ENCODE measurements around the gene QPRT. TPM values are rescaled to one million over a fixed set of nuclear protein-coding genes. Genes with fewer than 3 reads are reported as not detected.

QPRT gene
- total RNA-seq, 1 donor from 2014 or later = 34.7 TPM

DNA sequence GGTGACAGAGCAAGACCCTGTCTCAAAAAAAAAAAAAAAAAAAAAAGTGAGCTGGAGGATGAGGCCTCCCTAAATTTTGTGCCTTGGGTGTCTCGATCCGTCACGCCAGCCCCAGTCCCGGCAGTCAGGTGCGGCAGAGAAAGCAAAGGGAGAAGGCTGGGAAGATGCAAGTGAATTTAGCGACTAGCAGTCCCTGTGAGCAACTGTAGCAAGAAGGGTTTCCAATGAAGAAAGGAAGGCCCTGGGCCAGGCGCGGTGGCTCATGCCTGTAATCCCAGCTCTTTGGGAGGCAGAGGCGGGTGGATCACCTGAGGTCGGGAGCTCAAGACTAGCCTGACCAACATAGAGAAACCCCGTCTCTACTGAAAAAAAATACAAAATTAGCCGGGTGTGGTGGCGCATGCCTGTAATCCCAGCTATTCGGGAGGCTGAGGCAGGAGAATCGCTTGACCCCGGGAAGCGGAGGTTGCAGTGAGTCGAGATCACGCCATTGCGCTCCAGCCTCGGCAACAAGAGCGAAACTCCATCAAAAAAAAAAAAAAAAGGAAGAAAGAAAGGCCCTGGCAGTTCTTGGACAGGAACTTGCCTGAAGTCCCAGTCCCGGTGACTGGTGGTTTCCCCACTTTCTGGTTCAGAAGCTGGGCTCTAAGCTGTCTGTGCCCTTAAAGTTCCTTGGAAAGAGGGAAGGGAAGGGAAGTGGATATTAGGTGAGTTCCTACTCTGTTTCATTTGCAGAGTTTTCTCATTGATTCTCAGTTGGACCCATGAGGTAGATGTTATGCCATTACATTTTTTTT, 1.8 kb upstream of the QPRT start:
- H3K9me3 Mint-ChIP-seq (ENCODE audit: unreplicated experiment) = no peaks in the 10 kb centered on the region
- no peaks in the 10 kb centered on the region for H3K36me3 Mint-ChIP-seq (ENCODE audit: unreplicated experiment)
- TF ChIP-seq, protein P1, sequence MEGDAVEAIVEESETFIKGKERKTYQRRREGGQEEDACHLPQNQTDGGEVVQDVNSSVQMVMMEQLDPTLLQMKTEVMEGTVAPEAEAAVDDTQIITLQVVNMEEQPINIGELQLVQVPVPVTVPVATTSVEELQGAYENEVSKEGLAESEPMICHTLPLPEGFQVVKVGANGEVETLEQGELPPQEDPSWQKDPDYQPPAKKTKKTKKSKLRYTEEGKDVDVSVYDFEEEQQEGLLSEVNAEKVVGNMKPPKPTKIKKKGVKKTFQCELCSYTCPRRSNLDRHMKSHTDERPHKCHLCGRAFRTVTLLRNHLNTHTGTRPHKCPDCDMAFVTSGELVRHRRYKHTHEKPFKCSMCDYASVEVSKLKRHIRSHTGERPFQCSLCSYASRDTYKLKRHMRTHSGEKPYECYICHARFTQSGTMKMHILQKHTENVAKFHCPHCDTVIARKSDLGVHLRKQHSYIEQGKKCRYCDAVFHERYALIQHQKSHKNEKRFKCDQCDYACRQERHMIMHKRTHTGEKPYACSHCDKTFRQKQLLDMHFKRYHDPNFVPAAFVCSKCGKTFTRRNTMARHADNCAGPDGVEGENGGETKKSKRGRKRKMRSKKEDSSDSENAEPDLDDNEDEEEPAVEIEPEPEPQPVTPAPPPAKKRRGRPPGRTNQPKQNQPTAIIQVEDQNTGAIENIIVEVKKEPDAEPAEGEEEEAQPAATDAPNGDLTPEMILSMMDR (IDR thresholded peaks at IDR 0.05; ENCODE audit: partially characterized antibody, unreplicated experiment) = no peak
- no peak overlapping the region for H3K27ac Mint-ChIP-seq (ENCODE audit: unreplicated experiment)
- H3K4me3 Mint-ChIP-seq (ENCODE audit: unreplicated experiment) = no peak overlapping the region
- peaks cover 8% of the 10 kb centered on the region for H3K4me1 Mint-ChIP-seq (ENCODE audit: low read depth, unreplicated experiment)
- no peaks in the 10 kb centered on the region for H3K27me3 Mint-ChIP-seq (ENCODE audit: unreplicated experiment)
- DNase-seq = no peak

DNA sequence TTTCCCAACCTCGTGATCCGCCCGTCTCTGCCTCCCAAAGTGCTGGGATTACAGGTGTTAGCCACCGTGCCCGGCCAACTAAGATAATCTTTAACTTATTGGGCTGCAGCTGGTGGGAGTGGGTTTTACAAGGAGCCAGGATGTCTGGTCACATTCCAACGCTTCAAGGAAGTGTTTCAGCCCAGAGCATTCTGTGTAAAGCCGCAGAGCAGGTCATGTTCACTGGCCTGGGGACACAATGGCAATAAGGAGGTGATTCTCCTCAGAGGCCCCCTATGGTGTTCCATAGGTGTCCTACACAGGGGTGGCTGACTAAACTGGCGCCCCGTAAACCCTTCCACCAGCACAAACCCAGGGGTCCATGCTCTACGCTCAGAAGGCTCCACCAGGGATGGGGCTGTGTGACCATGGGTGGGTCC, 1.2 kb downstream of the QPRT start:
- H3K27ac Mint-ChIP-seq (ENCODE audit: unreplicated experiment) = peak overlapping the region; percentile 99
- no peaks in the 10 kb centered on the region for H3K36me3 Mint-ChIP-seq (ENCODE audit: unreplicated experiment)
- H3K4me1 Mint-ChIP-seq (ENCODE audit: low read depth, unreplicated experiment) = peaks cover 8% of the 10 kb centered on the region
- TF ChIP-seq, protein P1 (IDR thresholded peaks at IDR 0.05; ENCODE audit: partially characterized antibody, unreplicated experiment) = no peak
- DNase-seq = no peak
- peaks cover 4% of the 10 kb centered on the region for H3K27me3 Mint-ChIP-seq (ENCODE audit: unreplicated experiment)
- no peaks in the 10 kb centered on the region for H3K9me3 Mint-ChIP-seq (ENCODE audit: unreplicated experiment)
- no peak overlapping the region for H3K4me3 Mint-ChIP-seq (ENCODE audit: unreplicated experiment)

GRCh38 chr16:29683543-29684090, 4.6 kb downstream of the QPRT start:
- H3K9me3 Mint-ChIP-seq (ENCODE audit: unreplicated experiment) = no peaks in the 10 kb centered on the region
- H3K4me3 Mint-ChIP-seq (ENCODE audit: unreplicated experiment) = no peak overlapping the region
- H3K36me3 Mint-ChIP-seq (ENCODE audit: unreplicated experiment) = no peaks in the 10 kb centered on the region
- TF ChIP-seq, protein P1 (IDR thresholded peaks at IDR 0.05; ENCODE audit: partially characterized antibody, unreplicated experiment) = no peak
- H3K27ac Mint-ChIP-seq (ENCODE audit: unreplicated experiment) = no peak overlapping the region
- DNase-seq = no peak
- H3K4me1 Mint-ChIP-seq (ENCODE audit: low read depth, unreplicated experiment) = peaks cover 5% of the 10 kb centered on the region
- H3K27me3 Mint-ChIP-seq (ENCODE audit: unreplicated experiment) = peaks cover 6% of the 10 kb centered on the region

GRCh38 chr16:29684679-29685078, 5.7 kb downstream of the QPRT start:
- Mint-ChIP-seq H3K36me3 (ENCODE audit: unreplicated experiment) (no peaks in the 10 kb centered on the region), H3K9me3 (ENCODE audit: unreplicated experiment) (no peaks in the 10 kb centered on the region), H3K4me3 (ENCODE audit: unreplicated experiment) (no peak overlapping the region), H3K4me1 (ENCODE audit: low read depth, unreplicated experiment) (peaks cover under 1% of the 10 kb centered on the region), H3K27me3 (ENCODE audit: unreplicated experiment) (peaks cover 6% of the 10 kb centered on the region), H3K27ac (ENCODE audit: unreplicated experiment) (no peak overlapping the region)
- TF ChIP-seq, protein P1 (IDR thresholded peaks at IDR 0.05; ENCODE audit: partially characterized antibody, unreplicated experiment) = no peak
- no peak for DNase-seq

- Mint-ChIP-seq H3K27me3 (ENCODE audit: unreplicated experiment) (peaks cover 8% of the 10 kb centered on the region), H3K9me3 (ENCODE audit: unreplicated experiment) (no peaks in the 10 kb centered on the region), H3K36me3 (ENCODE audit: unreplicated experiment) (no peaks in the 10 kb centered on the region), H3K27ac (ENCODE audit: unreplicated experiment) (peak overlapping the region; percentile 41), H3K4me3 (ENCODE audit: unreplicated experiment) (no peak overlapping the region), H3K4me1 (ENCODE audit: low read depth, unreplicated experiment) (no peaks in the 10 kb centered on the region)
- TF ChIP-seq, protein P1 (IDR thresholded peaks at IDR 0.05; ENCODE audit: partially characterized antibody, unreplicated experiment) = no peak
- no peak for DNase-seq
Measured at GRCh38 chr16:29686740-29687332, 7.9 kb downstream of the QPRT start.
